SK-N-MC (cell line): ENCODE results near the gene PPP6R2.

Experiments used
- DNase-seq: peaks from one replicate; pipeline ENCODE4 v3.0.0-alpha.2; 2011; ENCODE audit warnings: low read depth, low spot score
- H3K27ac ChIP-seq: fragments of 200-600 bp; sonication (generic); 2 replicates; pipeline ENCODE4 v1.5.1; 2016; ENCODE audit warnings: mixed run types
- H3K36me3 ChIP-seq: fragments of 200-600 bp; sonication (generic); 2 replicates; pipeline ENCODE4 v1.6.1; 2017; ENCODE audit warnings: antibody characterized with exemption, low read length, mixed read lengths; ENCODE audit not compliant: insufficient read depth
- H3K4me3 ChIP-seq: fragments of 200-600 bp; sonication (generic); 2 replicates; pipeline ENCODE4 v1.5.1; 2016
- H3K9ac ChIP-seq: fragments of 200-600 bp; sonication (generic); 2 replicates; pipeline ENCODE4 v1.8.0; 2017; ENCODE audit warnings: mixed run types, mixed read lengths; ENCODE audit not compliant: insufficient read length
- H3K9me3 ChIP-seq: fragments of 200-600 bp; sonication (generic); 2 replicates; pipeline ENCODE4 v1.6.1; 2017; ENCODE audit warnings: low read depth, mild to moderate bottlenecking, antibody characterized with exemption, low read length, moderate library complexity, mixed read lengths
- EZH2 ChIP-seq: fragments of 200-600 bp; sonication (generic); IDR thresholded peaks from one replicate; pipeline ENCODE4 v1.6.1; 2017; ENCODE audit warnings: antibody characterized with exemption
- FOXP2 ChIP-seq: optimal IDR thresholded peaks from 2 replicates; pipeline ENCODE3; 2011; ENCODE audit warnings: mild to moderate bottlenecking, moderate library complexity; ENCODE audit not compliant: insufficient read depth; ENCODE audit errors: extremely low read length, control extremely low read depth
- POLR2AphosphoS5 ChIP-seq: IDR thresholded peaks from 2 replicates; pipeline ENCODE4 v1.6.1; 2012; ENCODE audit warnings: mild to moderate bottlenecking, low read depth, low read length, borderline replicate concordance

Gene PPP6R2

GRCh38 chr22:50465066-50465930 is 122.2 kb downstream of the PPP6R2 start:
- Histone ChIP-seq H3K36me3 (peaks cover 32% of the 10 kb centered on the region; the same call in 1 of the 2 replicates), H3K9me3 (no peaks in the 10 kb centered on the region), H3K9ac (no peak overlapping the region), H3K27ac (no peak overlapping the region), H3K4me3 (no peak overlapping the region)
- TF ChIP-seq EZH2 (no peak), FOXP2 (no peak), POLR2AphosphoS5 (no peak)
- DNase-seq, result no peak

- Histone ChIP-seq H3K9ac (no peak overlapping the region), H3K27ac (no peak overlapping the region), H3K9me3 (no peaks in the 10 kb centered on the region), H3K4me3 (no peak overlapping the region), H3K36me3 (peaks cover 16% of the 10 kb centered on the region; the same call in 1 of the 2 replicates)
- DNase-seq, result no peak
- no peak for TF ChIP-seq FOXP2
- no peak for TF ChIP-seq POLR2AphosphoS5
- TF ChIP-seq EZH2, result no peak
These were observed 124.2 kb downstream of the PPP6R2 start for GRCh38 chr22:50467341-50467740.

- Histone ChIP-seq H3K9ac (no peak overlapping the region), H3K27ac (no peak overlapping the region), H3K4me3 (no peak overlapping the region), H3K9me3 (no peaks in the 10 kb centered on the region), H3K36me3 (peaks cover 16% of the 10 kb centered on the region; the same call in 1 of the 2 replicates)
- DNase-seq, result no peak
- TF ChIP-seq EZH2 (no peak), POLR2AphosphoS5 (no peak), FOXP2 (no peak)
These were observed 124.8 kb downstream of the PPP6R2 start for GRCh38 chr22:50467773-50468440.

- TF ChIP-seq POLR2AphosphoS5, result no peak
- TF ChIP-seq FOXP2, result no peak
- no peak for TF ChIP-seq EZH2
- Histone ChIP-seq H3K36me3 (peaks cover 16% of the 10 kb centered on the region; the same call in 1 of the 2 replicates), H3K4me3 (no peak overlapping the region), H3K9me3 (no peaks in the 10 kb centered on the region), H3K9ac (no peak overlapping the region), H3K27ac (no peak overlapping the region)
- no peak for DNase-seq
These were observed 125.5 kb downstream of the PPP6R2 start for GRCh38 chr22:50468626-50469025.

- Histone ChIP-seq H3K4me3 (peak overlapping the region; percentile 30; the same call in 1 of the 2 replicates), H3K9me3 (no peaks in the 10 kb centered on the region), H3K9ac (no peak overlapping the region), H3K27ac (no peak overlapping the region), H3K36me3 (peaks cover 13% of the 10 kb centered on the region; the same call in 1 of the 2 replicates)
- no peak for TF ChIP-seq EZH2
- no peak for DNase-seq
These were observed 126.5 kb downstream of the PPP6R2 start for GRCh38 chr22:50469377-50470305.

GRCh38 chr22:50470491-50470890 is 127.4 kb downstream of the PPP6R2 start:
- Histone ChIP-seq H3K9ac (no peak overlapping the region), H3K36me3 (peaks cover 9% of the 10 kb centered on the region; the same call in 1 of the 2 replicates), H3K4me3 (no peak overlapping the region)

GRCh38 chr22:50471197-50471847 is 128.2 kb downstream of the PPP6R2 start:
- Histone ChIP-seq H3K9me3 (no peaks in the 10 kb centered on the region), H3K36me3 (peaks cover 9% of the 10 kb centered on the region; the same call in 1 of the 2 replicates), H3K4me3 (no peak overlapping the region), H3K27ac (no peak overlapping the region), H3K9ac (no peak overlapping the region)
- no peak for TF ChIP-seq POLR2AphosphoS5
- TF ChIP-seq EZH2, result no peak
- TF ChIP-seq FOXP2, result no peak
- no peak for DNase-seq

More at GRCh38 chr22:50470491-50470890, 127.4 kb downstream of the PPP6R2 start:
- DNase-seq, result no peak
- Histone ChIP-seq H3K27ac (no peak overlapping the region), H3K9me3 (no peaks in the 10 kb centered on the region)
- TF ChIP-seq EZH2 (no peak), FOXP2 (no peak), POLR2AphosphoS5 (no peak)
